ENCODE data around the gene P2RX3.
"Not testable (repeated sequence)": the region's sequence is repeated elsewhere in the genome, so short reads cannot be mapped to it uniquely, and the experiment has no call there.

Gene P2RX3

GRCh38 chr11:57399972-57400578 lies 61.9 kb downstream of the P2RX3 start:
- DNase-seq (ENCODE audit: low spot score), result no peak

DNA sequence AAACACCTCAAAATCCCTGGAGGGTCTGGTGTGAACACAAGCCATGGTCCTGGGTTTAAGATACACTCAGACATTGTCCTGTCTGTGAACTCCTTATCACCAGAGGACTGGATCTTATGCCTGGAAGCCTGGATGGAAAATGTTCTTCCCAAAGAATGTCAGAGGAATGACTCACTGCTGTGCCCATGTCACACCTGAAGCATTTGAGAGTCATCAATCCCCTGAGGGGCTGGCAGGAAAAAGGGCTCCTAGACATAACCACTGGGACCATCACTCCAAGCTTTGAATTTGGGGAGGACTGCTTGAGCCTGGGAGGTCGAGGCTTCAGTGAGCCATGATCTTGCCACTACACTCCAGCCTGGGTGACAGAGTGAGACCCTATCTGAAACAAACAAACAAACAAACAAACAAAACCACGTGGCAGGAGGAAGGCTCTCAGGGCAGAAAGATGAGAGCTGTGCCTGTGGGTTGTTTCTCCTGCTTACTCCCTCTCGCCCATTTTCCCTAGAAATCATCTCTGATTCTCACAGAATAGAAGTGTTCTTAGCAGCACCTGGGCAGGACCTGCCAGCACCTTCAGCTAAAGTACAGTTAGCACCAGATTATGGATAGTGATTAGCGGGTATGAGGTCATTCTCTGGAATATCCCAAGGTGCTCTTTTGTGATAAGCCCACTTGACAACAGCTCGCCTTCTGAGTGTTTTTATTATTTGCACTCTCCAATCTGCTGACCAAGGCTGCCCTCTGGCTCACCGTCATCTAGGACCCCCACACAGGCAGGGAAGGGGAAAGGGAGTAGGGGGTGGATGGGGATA lies 64.2 kb downstream of the P2RX3 start:
- DNase-seq (ENCODE audit: low spot score), result no peak

GRCh38 chr11:57403003-57403801 lies 65.0 kb downstream of the P2RX3 start:
- DNase-seq (ENCODE audit: low spot score), result not testable (repeated sequence)

GRCh38 chr11:57403802-57404147 lies 65.6 kb downstream of the P2RX3 start:
- no peak for DNase-seq (ENCODE audit: low spot score)

DNA sequence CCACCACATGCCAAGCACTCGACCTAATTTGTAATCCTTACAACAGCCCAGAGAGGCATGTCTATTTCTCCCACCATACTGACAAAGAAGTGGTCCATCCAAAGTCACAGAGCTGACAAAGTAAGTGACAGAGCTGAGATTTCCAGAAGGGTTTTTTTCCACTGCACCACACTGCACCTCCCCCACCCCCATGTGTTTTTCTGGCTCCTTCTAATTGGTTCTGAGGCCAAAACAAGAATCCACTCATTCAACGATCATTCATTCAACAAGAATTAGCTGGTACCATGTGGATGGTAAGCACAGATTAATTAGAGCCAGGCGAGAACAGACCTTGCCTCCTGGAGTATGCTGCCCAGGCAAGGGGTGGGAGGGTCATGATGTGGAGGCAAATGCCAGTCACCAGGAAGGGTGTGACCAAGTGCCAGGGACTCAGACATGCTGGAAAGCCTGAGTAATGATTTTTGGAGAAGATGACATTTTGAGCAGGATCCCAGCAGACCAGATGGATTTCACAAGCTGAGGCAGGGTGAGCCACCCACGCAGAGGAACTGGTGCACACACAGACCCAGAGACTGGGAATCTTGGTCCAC lies 67.2 kb downstream of the P2RX3 start:
- peak; percentile 24 for DNase-seq (ENCODE audit: low spot score)

GRCh38 chr11:57406337-57406904 lies 68.3 kb downstream of the P2RX3 start:
- no peak for DNase-seq (ENCODE audit: low spot score)

GRCh38 chr11:57407010-57407920 lies 69.1 kb downstream of the P2RX3 start:
- no peak for DNase-seq (ENCODE audit: low spot score)

GRCh38 chr11:57407941-57408475 lies 69.9 kb downstream of the P2RX3 start:
- no peak for DNase-seq (ENCODE audit: low spot score)

DNA sequence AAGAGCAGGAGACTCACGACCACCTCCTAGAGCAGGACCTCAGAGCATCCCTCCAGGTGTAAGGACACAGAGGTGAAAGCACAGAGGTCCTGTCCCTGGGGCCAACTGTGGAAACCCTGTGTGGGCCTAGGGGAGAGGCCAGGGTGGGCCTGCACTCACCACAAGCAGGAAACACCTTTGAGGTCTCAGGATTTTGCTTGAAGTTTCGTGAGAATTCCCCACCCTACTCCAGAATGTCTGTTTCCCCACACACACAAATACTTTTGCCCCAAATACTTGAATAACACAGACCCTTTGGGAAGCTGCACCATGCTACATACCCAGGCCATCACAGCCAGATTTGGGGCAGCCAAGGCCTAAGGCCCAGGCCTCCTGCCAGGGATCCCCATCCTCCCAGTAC lies 70.6 kb downstream of the P2RX3 start:
- DNase-seq (ENCODE audit: low spot score), result no peak

GRCh38 chr11:57409321-57410100 lies 71.4 kb downstream of the P2RX3 start:
- DNase-seq (ENCODE audit: low spot score), result no peak

DNA sequence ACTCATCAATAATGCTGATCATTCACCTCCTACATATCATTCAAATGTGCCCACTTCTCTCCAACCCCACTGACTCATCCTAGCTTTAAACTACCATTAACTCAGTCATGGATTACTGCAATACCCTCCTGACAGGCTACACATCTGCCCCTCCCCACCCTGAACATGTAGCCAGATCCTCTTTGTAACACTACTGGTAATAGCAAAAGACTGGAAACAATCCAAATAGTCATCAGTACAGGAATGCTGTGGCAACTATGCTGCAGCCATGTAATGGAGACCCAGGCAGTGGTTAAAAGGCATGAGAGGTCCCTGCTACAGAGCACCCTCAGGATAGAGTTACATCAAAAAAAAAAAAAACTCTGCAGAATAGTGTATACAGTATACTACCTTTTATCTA lies 72.1 kb downstream of the P2RX3 start:
- peak; percentile 20 for DNase-seq (ENCODE audit: low spot score)

GRCh38 chr11:57413681-57414080 lies 75.5 kb downstream of the P2RX3 start:
- DNase-seq (ENCODE audit: low spot score), result no peak

DNA sequence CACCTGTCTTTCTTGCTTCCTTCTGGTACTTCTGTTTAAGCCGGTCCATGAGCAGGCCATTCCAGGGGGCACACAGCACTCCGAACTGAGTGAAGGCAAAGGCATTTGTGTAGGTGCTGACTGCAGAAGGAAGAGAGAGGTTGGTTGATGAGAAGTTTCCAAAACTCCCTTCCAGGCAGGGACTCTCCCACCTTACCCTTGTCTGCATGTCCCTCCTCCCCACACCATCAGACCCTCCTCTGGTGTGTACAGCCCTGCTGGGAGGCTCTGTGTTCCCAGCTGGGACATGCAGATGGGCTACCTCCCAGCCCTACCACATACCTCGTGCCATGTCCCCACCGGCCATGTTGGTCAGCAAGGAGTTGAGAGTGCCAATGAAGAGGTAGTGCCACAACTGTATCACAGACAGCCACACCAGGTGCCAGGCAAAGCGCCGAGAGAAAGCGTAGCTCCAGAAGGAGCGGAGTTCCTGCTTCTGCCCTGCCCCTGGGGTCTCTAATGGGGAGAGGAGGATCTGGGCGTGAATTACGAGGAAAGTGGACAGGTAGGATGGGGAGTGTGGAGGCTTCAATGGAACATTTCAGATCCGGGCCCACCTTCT lies 76.6 kb downstream of the P2RX3 start:
- DNase-seq (ENCODE audit: low spot score), result no peak

DNA sequence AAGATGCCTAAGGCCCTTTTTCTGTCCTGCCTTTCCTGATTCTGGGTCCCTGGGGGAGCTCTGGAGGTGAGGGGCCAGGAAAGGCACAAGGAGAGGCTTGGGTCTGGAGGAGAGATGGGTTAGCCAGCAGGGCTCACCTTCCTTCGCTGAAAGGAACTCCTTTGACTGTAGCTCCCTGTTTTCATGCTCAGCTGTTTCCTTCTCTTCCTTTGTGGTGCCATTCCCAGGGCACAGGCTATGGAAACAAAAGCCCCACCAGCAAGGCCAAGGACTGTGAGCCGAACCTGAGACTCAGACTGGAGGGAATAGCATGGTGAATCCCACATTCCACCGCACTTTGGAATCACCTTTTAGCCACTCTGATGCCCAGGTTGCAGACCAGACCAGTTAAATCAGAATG lies 78.3 kb downstream of the P2RX3 start:
- no peak for DNase-seq (ENCODE audit: low spot score)

DNA sequence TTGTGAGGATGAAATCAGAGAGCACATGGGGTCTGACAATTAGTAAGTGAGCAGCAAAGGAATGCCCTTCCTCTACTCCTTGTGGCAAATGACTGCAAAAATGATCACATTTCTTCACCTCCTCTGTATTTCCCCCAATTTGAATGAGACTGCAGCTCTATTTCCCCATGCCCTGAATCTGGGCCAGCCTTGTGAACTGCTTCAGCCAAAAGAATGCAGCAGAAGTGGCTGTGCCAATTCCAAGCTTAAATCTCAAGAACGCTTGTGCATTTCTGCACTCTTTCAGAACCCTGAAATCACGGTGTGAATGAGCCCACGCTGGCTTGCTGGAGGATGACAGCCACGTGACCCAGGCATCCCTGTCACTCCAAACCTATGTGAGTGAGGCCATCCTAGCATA lies 78.9 kb downstream of the P2RX3 start:
- peak; percentile 79 for DNase-seq (ENCODE audit: low spot score)

DNA sequence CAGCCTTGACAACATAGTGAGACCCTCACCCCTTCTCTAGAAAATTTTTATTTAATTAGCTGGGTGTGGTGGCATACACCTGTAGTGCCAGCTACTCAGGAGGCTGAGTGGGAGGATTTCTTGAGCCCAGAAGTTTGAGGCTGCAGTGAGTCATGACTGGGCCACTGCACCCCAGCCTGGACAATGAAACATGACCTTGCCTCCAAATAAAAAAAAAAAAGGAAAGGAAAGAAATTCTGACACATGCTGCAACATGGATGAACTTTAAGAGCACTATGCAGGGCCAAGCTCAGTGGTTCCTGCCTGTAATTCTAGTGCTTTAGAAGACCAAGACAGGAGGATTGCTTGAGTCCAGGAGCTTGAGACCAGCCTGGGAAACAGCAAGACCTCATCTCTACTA lies 80.0 kb downstream of the P2RX3 start:
- no peak for DNase-seq (ENCODE audit: low spot score)

GRCh38 chr11:57419146-57419545 lies 81.0 kb downstream of the P2RX3 start:
- DNase-seq (ENCODE audit: low spot score), result no peak

DNA sequence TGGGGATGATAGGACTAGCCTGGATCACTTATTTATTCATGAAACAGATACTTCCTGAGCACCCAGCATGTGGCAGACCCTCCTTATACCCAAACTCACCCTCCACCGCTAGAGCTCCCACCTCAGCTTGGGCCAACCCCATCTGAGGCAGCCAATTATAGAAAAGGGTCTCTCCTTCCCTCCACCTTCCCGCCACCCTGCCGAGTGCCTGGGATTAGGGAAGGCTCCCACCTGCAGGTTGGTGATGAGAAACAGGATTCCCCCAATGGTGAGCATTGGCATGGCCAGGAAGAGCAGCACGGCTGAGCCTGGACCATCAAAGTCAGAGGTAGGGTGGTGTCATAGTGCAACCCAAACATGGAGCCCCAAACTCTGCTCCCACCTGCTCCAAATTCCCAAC lies 82.9 kb downstream of the P2RX3 start:
- no peak for DNase-seq (ENCODE audit: low spot score)

DNA sequence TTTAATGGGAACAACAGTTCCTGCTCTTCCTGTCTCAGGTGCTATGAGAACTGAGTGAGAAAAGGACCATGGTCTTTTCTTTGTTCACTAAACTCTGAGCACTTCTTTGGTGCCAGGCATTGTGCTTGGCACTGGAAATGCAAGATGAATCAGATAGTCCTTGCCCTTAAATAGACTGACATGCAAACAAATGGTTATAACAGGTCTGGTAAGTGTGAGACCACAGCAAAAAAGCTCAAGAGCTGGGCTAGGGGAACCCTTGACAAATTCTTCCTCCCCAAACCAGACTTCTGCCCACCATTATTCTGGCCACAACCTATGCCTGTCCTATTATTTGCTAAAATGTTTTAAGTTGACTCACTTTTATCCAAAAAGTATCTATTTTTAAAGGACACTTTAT lies 83.7 kb downstream of the P2RX3 start:
- no peak for DNase-seq (ENCODE audit: low spot score)
